H1 (cell line): ENCODE measurements around the gene UQCRQ. TPM values are rescaled to one million over a fixed set of nuclear protein-coding genes. Genes with fewer than 3 reads are reported as not detected.

Experiments
- BCL11A ChIP-seq, 2 experiments: IDR thresholded peaks; one replicate each; pipeline ENCODE4 v1.6.1; 2011; ENCODE audit warnings: low read depth in 2 of 2, low read length in 2 of 2, mild to moderate bottlenecking in 2 of 2
- CHD7 ChIP-seq: fragments of 300-600 bp; sonication (generic); IDR thresholded peaks from 2 replicates; pipeline ENCODE4 v1.7.1; 2012; ENCODE audit warnings: low read length, moderate library complexity, mild to moderate bottlenecking, inconsistent platforms; ENCODE audit not compliant: insufficient replicate concordance
- PHF8 ChIP-seq: fragments of 200-600 bp; sonication (generic); conservative IDR thresholded peaks from 2 replicates; pipeline ENCODE4 v1.7.1; 2012; ENCODE audit warnings: low read depth, mild to moderate bottlenecking, inconsistent platforms, low read length, moderate library complexity
- RXRA ChIP-seq: IDR thresholded peaks from 2 replicates; pipeline ENCODE4 v1.6.1; 2011; ENCODE audit warnings: low read depth, mild to moderate bottlenecking, low read length, moderate library complexity; ENCODE audit not compliant: insufficient read depth
- polyA plus RNA-seq, 7 experiments: library from polyadenylated mRNA; depleted of rRNA in 3 of 7; stranded (reverse) in 5 of 7; unstranded in 2 of 7; fragments of >200 nt in 5 of 7; fragments of 200-250 nt in 2 of 7; gene quantifications; 1 replicate in 5 of 7; 2 replicates in 1 of 7; 4 replicates in 1 of 7; pipeline versions ENCODE4 v1.2.1 to v1.2.3, GENCODE V29; 2011 to 2013; ENCODE audit warnings: missing spikeins in 2 of 7, mixed read lengths in 2 of 7
- total RNA-seq: library from RNA; stranded (reverse); fragmentation: NEBNext Ultra II Directional; extraction: Animal tissue kit (Norgen Biotek cat#: 25700); gene quantifications from 2 replicates; pipeline ENCODE4 v1.2.1, GENCODE V29; 2021
- TF ChIP-seq, protein P1 (sequence below): IDR thresholded peaks from 2 replicates; pipeline ENCODE4 v1.6.1; 2012; ENCODE audit warnings: low read length, inconsistent platforms

UQCRQ gene
- total and polyA plus RNA-seq, 2 of the 8 experiments (the other 6 are each of a cell fraction or from before 2014, with no cell fraction given) = 177 to 293 TPM

DNA sequence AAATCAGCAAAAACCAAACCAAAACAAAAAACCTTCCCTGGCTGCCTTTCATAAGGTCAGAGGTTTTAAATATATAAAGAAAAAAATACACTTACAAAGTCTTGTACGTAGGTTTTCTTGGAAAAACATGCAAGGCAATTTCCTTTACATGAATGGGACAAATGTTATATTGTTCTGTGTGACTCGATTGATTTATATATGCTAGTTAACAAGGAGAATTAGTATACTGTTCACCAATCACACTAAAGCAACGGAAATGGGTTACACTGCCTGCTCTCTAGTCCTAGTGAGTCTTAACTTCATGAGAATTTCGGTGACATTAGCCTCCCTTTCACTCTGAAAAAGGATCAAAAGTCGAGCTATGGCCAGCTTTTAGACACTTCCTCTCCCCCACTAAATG is 5.7 kb upstream of the UQCRQ start (continued):
- TF ChIP-seq CHD7 (no peak), PHF8 (no peak), RXRA (no peak), BCL11A (IDR thresholded peaks at IDR 0.05; ENCODE audit: low read depth in 2 of 2, low read length in 2 of 2) (no peak)
- TF ChIP-seq, protein P1, sequence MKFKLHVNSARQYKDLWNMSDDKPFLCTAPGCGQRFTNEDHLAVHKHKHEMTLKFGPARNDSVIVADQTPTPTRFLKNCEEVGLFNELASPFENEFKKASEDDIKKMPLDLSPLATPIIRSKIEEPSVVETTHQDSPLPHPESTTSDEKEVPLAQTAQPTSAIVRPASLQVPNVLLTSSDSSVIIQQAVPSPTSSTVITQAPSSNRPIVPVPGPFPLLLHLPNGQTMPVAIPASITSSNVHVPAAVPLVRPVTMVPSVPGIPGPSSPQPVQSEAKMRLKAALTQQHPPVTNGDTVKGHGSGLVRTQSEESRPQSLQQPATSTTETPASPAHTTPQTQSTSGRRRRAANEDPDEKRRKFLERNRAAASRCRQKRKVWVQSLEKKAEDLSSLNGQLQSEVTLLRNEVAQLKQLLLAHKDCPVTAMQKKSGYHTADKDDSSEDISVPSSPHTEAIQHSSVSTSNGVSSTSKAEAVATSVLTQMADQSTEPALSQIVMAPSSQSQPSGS = no peak
